H1 (cell line): ENCODE measurements around the gene SERPINE2. TPM values are rescaled to one million over a fixed set of nuclear protein-coding genes. Genes with fewer than 3 reads are reported as not detected.

ENCODE experiments used
- CTCF ChIA-PET: fragments of 300-600 bp; sonication (Branson Sonifier 250); formaldehyde crosslinking; loops from one replicate; lab custom pipeline; 2021; ENCODE audit not compliant: partially characterized antibody; lab: Charles Lee
- POLR2A ChIA-PET: fragments of 300-600 bp; sonication (Branson Sonifier 250); formaldehyde crosslinking; loops from one replicate; lab custom pipeline; 2021; ENCODE audit warnings: inconsistent platforms; ENCODE audit not compliant: partially characterized antibody; lab: Charles Lee
- DNase-seq, 2 experiments: peaks; one replicate each; pipeline versions ENCODE4 v3.0.0 to v3.0.0-alpha.2; 2010 to 2022; ENCODE audit warnings: low spot score in 2 of 2, low read depth in 1 of 2, mixed read lengths in 1 of 2
- FAIRE-seq: peaks from 2 replicates; lab custom pipeline; 2011; peaks lifted over from hg19 to GRCh38; lab: Jason Lieb, UNC
- H2AFZ ChIP-seq: 2 replicates; pipeline ENCODE4 v1.8.1; 2012; ENCODE audit warnings: low read length, inconsistent platforms
- H2AK5ac ChIP-seq: 2 replicates; pipeline ENCODE4 v1.6.1; 2013; ENCODE audit warnings: low read depth, low read length
- H2BK120ac ChIP-seq: replicated peaks from 2 replicates; pipeline ENCODE3; 2013; ENCODE audit warnings: low read depth, low read length, inconsistent platforms
- H2BK12ac ChIP-seq: 2 replicates; pipeline ENCODE4 v1.6.1; 2013; ENCODE audit warnings: low read depth, low read length
- H2BK15ac ChIP-seq: 2 replicates; pipeline ENCODE4 v1.6.1; 2013; ENCODE audit warnings: low read length
- H2BK20ac ChIP-seq: 2 replicates; pipeline ENCODE4 v1.6.1; 2013; ENCODE audit warnings: low read length
- H2BK5ac ChIP-seq: 2 replicates; pipeline ENCODE4 v1.6.1; 2013; ENCODE audit warnings: low read depth, low read length
- H3K14ac ChIP-seq: 2 replicates; pipeline ENCODE4 v1.6.1; 2013; ENCODE audit warnings: inconsistent platforms; ENCODE audit not compliant: insufficient read length
- H3K18ac ChIP-seq: 2 replicates; pipeline ENCODE4 v1.6.1; 2013; ENCODE audit warnings: low read length; ENCODE audit errors: extremely low read depth
- H3K23ac ChIP-seq: 2 replicates; pipeline ENCODE4 v1.6.1; 2013; ENCODE audit warnings: inconsistent platforms; ENCODE audit not compliant: insufficient read length
- H3K23me2 ChIP-seq: 2 replicates; pipeline ENCODE4 v1.6.1; 2013; ENCODE audit warnings: low read depth, low read length
- H3K27ac ChIP-seq: 2 replicates; pipeline ENCODE4 v1.6.1; 2011; ENCODE audit warnings: low read depth, low read length, inconsistent platforms
- H3K27me3 ChIP-seq, 4 experiments: replicated peaks in 1 of 4; 1 replicate in 1 of 4; 2 replicates in 3 of 4; pipeline versions ENCODE4 v1.6.1 to v1.8.1; 2011 to 2013; ENCODE audit warnings: low read length in 3 of 4, mild to moderate bottlenecking in 3 of 4, inconsistent platforms in 2 of 4, mixed read lengths in 2 of 4, moderate library complexity in 1 of 4; ENCODE audit not compliant: control insufficient read depth in 3 of 4, insufficient read depth in 3 of 4; ENCODE audit errors: extremely low read depth in 1 of 4
- H3K36me3 ChIP-seq, 4 experiments: 2 replicates each; pipeline versions ENCODE4 v1.6.1 to v1.8.1; 2011 to 2013; ENCODE audit warnings: mild to moderate bottlenecking in 4 of 4, low read length in 3 of 4, moderate library complexity in 2 of 4, control low read depth in 1 of 4, inconsistent platforms in 1 of 4; ENCODE audit not compliant: insufficient read depth in 4 of 4, control insufficient read depth in 2 of 4
- H3K4ac ChIP-seq: replicated peaks from 2 replicates; pipeline ENCODE3; 2013; ENCODE audit warnings: low read length, low read depth, mixed read lengths, inconsistent platforms; ENCODE audit not compliant: insufficient read length
- H3K4me1 ChIP-seq, 4 experiments: replicated peaks in 1 of 4; 1 replicate in 1 of 4; 2 replicates in 3 of 4; pipeline versions ENCODE4 v1.6.1 to v1.8.1; 2011 to 2013; ENCODE audit warnings: low read length in 3 of 4, inconsistent platforms in 2 of 4, mixed read lengths in 1 of 4; ENCODE audit not compliant: insufficient read depth in 4 of 4, control insufficient read depth in 3 of 4
- H3K4me2 ChIP-seq, 2 experiments: 2 replicates each; pipeline versions ENCODE4 v1.6.1 to v1.8.1; 2011 to 2013; ENCODE audit warnings: low read depth in 2 of 2, low read length in 2 of 2, control low read depth in 1 of 2, inconsistent platforms in 1 of 2, mild to moderate bottlenecking in 1 of 2; ENCODE audit not compliant: insufficient read depth in 1 of 2
- H3K4me3 ChIP-seq, 4 experiments: fragments of 200-600, 300-600 bp in 1 of 4; sonication (generic), shearing (Covaris generic), sonication (Bioruptor Twin) in 1 of 4; 2 replicates each; pipeline versions ENCODE4 v1.5.1 to v1.8.1; 2011 to 2016; ENCODE audit warnings: low read length in 4 of 4, low read depth in 3 of 4, control low read depth in 2 of 4, inconsistent platforms in 2 of 4, mild to moderate bottlenecking in 2 of 4, mixed read lengths in 1 of 4, moderate library complexity in 1 of 4; ENCODE audit not compliant: insufficient read depth in 2 of 4; ENCODE audit errors: extremely low read depth in 1 of 4
- H3K56ac ChIP-seq: replicated peaks from 2 replicates; pipeline ENCODE3; 2013; ENCODE audit warnings: low read depth, mild to moderate bottlenecking, mixed read lengths, low read length, inconsistent platforms; ENCODE audit not compliant: insufficient read length
- H3K79me1 ChIP-seq: 2 replicates; pipeline ENCODE4 v1.6.1; 2013; ENCODE audit warnings: low read depth, low read length, control low read depth
- H3K79me2 ChIP-seq, 2 experiments: 2 replicates each; pipeline versions ENCODE4 v1.6.1 to v1.8.1; 2012 to 2013; ENCODE audit warnings: low read length in 2 of 2, mild to moderate bottlenecking in 2 of 2, inconsistent platforms in 1 of 2; ENCODE audit not compliant: insufficient read depth in 2 of 2, control insufficient read depth in 1 of 2
- H3K9ac ChIP-seq, 4 experiments: replicated peaks in 1 of 4; 1 replicate in 1 of 4; 2 replicates in 3 of 4; pipeline versions ENCODE4 v1.6.1 to v1.8.1; 2011 to 2013; ENCODE audit warnings: low read depth in 3 of 4, low read length in 3 of 4, control low read depth in 2 of 4, mild to moderate bottlenecking in 2 of 4, moderate library complexity in 2 of 4, inconsistent platforms in 1 of 4; ENCODE audit errors: extremely low read depth in 1 of 4
- H3K9me3 ChIP-seq, 2 experiments: 2 replicates each; pipeline versions ENCODE4 v1.6.1 to v1.8.1; 2012 to 2013; ENCODE audit warnings: mild to moderate bottlenecking in 2 of 2, moderate library complexity in 2 of 2, control low read depth in 1 of 2, inconsistent platforms in 1 of 2, low read depth in 1 of 2, low read length in 1 of 2, mixed read lengths in 1 of 2; ENCODE audit not compliant: insufficient read depth in 2 of 2
- H4K20me1 ChIP-seq, 2 experiments: replicated peaks in 1 of 2; 2 replicates each; pipeline versions ENCODE3 to v1.8.1; 2011 to 2013; ENCODE audit warnings: inconsistent platforms in 2 of 2, low read length in 2 of 2, mild to moderate bottlenecking in 1 of 2; ENCODE audit not compliant: insufficient read depth in 2 of 2, control insufficient read depth in 1 of 2
- H4K5ac ChIP-seq: 2 replicates; pipeline ENCODE4 v1.6.1; 2013; ENCODE audit warnings: low read length, low read depth, mixed read lengths, inconsistent platforms; ENCODE audit not compliant: insufficient read length
- H4K8ac ChIP-seq: 2 replicates; pipeline ENCODE4 v1.8.0; 2013; ENCODE audit warnings: mild to moderate bottlenecking, moderate library complexity, low read length, inconsistent platforms; ENCODE audit not compliant: insufficient read depth; ENCODE audit errors: extremely low read depth
- H4K91ac ChIP-seq: replicated peaks from 2 replicates; pipeline ENCODE3; 2013; ENCODE audit warnings: low read length, mixed read lengths, inconsistent platforms; ENCODE audit not compliant: insufficient read length
- BCL11A ChIP-seq, 2 experiments: IDR thresholded peaks; one replicate each; pipeline ENCODE4 v1.6.1; 2011; ENCODE audit warnings: low read depth in 2 of 2, low read length in 2 of 2, mild to moderate bottlenecking in 2 of 2
- CBX8 ChIP-seq: fragments of 300-800, 300-1000 bp; sonication (generic); IDR thresholded peaks from 2 replicates; pipeline ENCODE4 v1.7.1; 2016; ENCODE audit warnings: low read depth, low read length, borderline replicate concordance
- CTBP2 ChIP-seq: IDR thresholded peaks from 2 replicates; pipeline ENCODE4 v1.7.0; 2011; ENCODE audit warnings: borderline replicate concordance, mild to moderate bottlenecking, moderate library complexity, mixed read lengths, low read length; ENCODE audit not compliant: insufficient read depth, insufficient read length
- POLR2A ChIP-seq, 2 experiments: IDR thresholded peaks; 1 replicate in 1 of 2; 2 replicates in 1 of 2; pipeline ENCODE4 v1.6.1; 2011; ENCODE audit warnings: low read depth in 2 of 2, low read length in 2 of 2, mild to moderate bottlenecking in 2 of 2; ENCODE audit errors: control extremely low read depth in 1 of 2
- TCF12 ChIP-seq: IDR thresholded peaks from 2 replicates; pipeline ENCODE4 v1.6.1; 2011; ENCODE audit warnings: low read depth, mild to moderate bottlenecking, low read length
- WGBS, 2 experiments: shearing (Covaris generic) in 1 of 2; methylation state at CpG; one replicate each; pipeline versions ENCODE4 v1.1.6 to v1.1.7; 2013 to 2015; ENCODE audit warnings: low lambda C conversion rate in 2 of 2, mixed read lengths in 2 of 2, inconsistent platforms in 1 of 2, low coverage in 1 of 2, missing lambda C conversion rate in 1 of 2; ENCODE audit not compliant: insufficient replicate concordance in 2 of 2, insufficient coverage in 1 of 2, insufficient read length in 1 of 2; ENCODE audit errors: extremely low coverage in 1 of 2, missing lambda C conversion rate in 1 of 2; 5-methylcytosine and 5-hydroxymethylcytosine counted together
- polyA plus RNA-seq, 7 experiments: library from polyadenylated mRNA; depleted of rRNA in 3 of 7; stranded (reverse) in 5 of 7; unstranded in 2 of 7; fragments of >200 nt in 5 of 7; fragments of 200-250 nt in 2 of 7; gene quantifications; 1 replicate in 5 of 7; 2 replicates in 1 of 7; 4 replicates in 1 of 7; pipeline versions ENCODE4 v1.2.1 to v1.2.3, GENCODE V29; 2011 to 2013; ENCODE audit warnings: missing spikeins in 2 of 7, mixed read lengths in 2 of 7
- total RNA-seq: library from RNA; stranded (reverse); fragmentation: NEBNext Ultra II Directional; extraction: Animal tissue kit (Norgen Biotek cat#: 25700); gene quantifications from 2 replicates; pipeline ENCODE4 v1.2.1, GENCODE V29; 2021

Gene SERPINE2
- total and polyA plus RNA-seq, 2 of the 8 experiments (the other 6 are each of a cell fraction or from before 2014, with no cell fraction given), result 26.2 to 76.0 TPM

DNA sequence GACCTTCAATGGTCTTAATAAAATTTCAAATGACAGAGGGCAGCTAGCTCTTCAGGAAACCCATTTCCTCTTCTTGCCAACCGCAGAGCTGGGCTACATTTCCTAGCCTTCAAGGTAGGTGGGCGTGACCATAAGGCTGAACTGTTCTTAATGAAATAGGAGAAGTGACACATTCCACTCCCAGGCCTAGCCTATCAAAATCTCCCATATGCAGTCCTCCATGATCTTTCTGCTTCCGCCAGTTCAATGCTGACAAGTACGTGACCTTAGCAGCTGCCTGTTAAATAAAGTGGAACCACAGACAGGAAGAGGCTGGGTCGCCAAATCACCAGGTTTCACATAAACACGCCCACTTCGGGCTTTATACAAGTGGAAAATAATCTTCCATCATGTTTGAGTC lies 13.2 kb downstream of the SERPINE2 start:
- H3K56ac ChIP-seq, result no peak overlapping the region
- H3K4ac ChIP-seq, result no peak overlapping the region
- H3K18ac ChIP-seq, result no peak overlapping the region
- no peak overlapping the region for H3K27ac ChIP-seq
- H2AFZ ChIP-seq, result no peak overlapping the region
- H4K91ac ChIP-seq, result no peak overlapping the region
- H4K8ac ChIP-seq, result no peak overlapping the region
- H4K20me1 ChIP-seq, result peaks cover 2 to 15% of the 10 kb centered on the region in 2 experiments
- H3K79me1 ChIP-seq, result no peaks in the 10 kb centered on the region; the same call in 1 of the 2 replicates
- peaks cover 0 to 24% of the 10 kb centered on the region in 2 experiments; a peak in 1 of 4 replicates for H3K79me2 ChIP-seq
- ChIA-PET POLR2A (interaction anchor here (1.0 kb wide), 1 partner anchor 19 kb away, joined by 3 read pairs; no protein-coding TSS in a partner anchor), CTCF (interaction anchor here (1.2 to 3.1 kb wide), 5 partner anchors 7 to 55 kb away, joined by 4 to 13 read pairs (median 9); no protein-coding TSS in a partner anchor)
- WGBS, 2 experiments, result 71% methylated on average over 7 of the region's 7 CpGs; no CpG with 5 or more reads in 1 of the 2 experiments
- H3K36me3 ChIP-seq, result peaks cover 0 to under 1% (median 0%) of the 10 kb centered on the region in 4 experiments; a peak in 1 of 8 replicates
- no peak overlapping the region for H3K14ac ChIP-seq
- H2BK5ac ChIP-seq, result no peak overlapping the region
- no peak overlapping the region for H2AK5ac ChIP-seq
- peaks cover 0 to 5% (median 2%) of the 10 kb centered on the region in 4 experiments; a peak in 2 of 7 replicates for H3K27me3 ChIP-seq
- no peaks in the 10 kb centered on the region for H3K23me2 ChIP-seq
- H4K5ac ChIP-seq, result no peak overlapping the region
- H2BK12ac ChIP-seq, result no peak overlapping the region
- DNase-seq, result no peak
- H3K4me2 ChIP-seq, result no peak overlapping the region; a peak in 1 of 4 replicates
- no peaks in the 10 kb centered on the region for H3K9me3 ChIP-seq
- peaks cover 5 to 25% (median 18%) of the 10 kb centered on the region in 4 experiments for H3K4me1 ChIP-seq
- H2BK15ac ChIP-seq, result no peak overlapping the region
- no peak overlapping the region for H3K9ac ChIP-seq
- FAIRE-seq, result no peak
- H2BK120ac ChIP-seq, result no peak overlapping the region
- no peak overlapping the region for H3K4me3 ChIP-seq
- no peak overlapping the region for H2BK20ac ChIP-seq
- no peak overlapping the region for H3K23ac ChIP-seq
- TF ChIP-seq POLR2A (IDR thresholded peaks at IDR 0.05; ENCODE audit: control extremely low read depth in 1 of 2, low read depth in 2 of 2, low read length in 2 of 2) (no peak), TCF12 (no peak), CBX8 (no peak), CTBP2 (no peak), BCL11A (IDR thresholded peaks at IDR 0.05; ENCODE audit: low read depth in 2 of 2, low read length in 2 of 2) (no peak)
